Measurements from ENCODE around the gene COL4A1.
A peak's percentile ranks its signal among the peaks of the same experiment; 100 is the strongest.

Gene COL4A1

DNA sequence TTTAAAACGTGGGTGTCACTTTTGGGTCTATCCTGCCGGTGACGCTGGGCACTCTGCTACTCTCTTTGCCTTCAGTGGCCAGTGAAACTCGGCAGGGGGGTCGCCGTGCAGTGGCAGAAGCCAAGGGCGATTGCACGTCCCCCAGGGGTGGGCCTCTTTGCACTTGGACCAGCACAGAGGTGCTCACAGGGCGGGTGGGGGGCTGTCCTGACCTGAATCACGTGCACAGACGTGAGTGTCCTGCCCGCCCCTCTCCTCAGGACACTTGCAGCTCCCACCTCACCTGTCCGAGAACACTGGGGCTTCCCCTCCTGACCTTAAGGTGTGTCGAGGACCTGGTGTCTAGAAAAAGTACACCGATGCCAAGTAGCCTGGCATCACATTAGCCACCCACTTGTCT lies 16.1 kb downstream of the COL4A1 start:
- Histone ChIP-seq H3K9me3 (ENCODE audit: control insufficient read depth in 2 of 2, low read length in 2 of 2) (no peaks in the 10 kb centered on the region), H3K36me3 (ENCODE audit: control insufficient read depth in 2 of 2, insufficient read depth in 2 of 2, low read length in 2 of 2) (peaks cover 0 to 5% of the 10 kb centered on the region in 2 donors), H3K27ac (ENCODE audit: low read length) (peak overlapping the region; percentile 89), H3K4me1 (ENCODE audit: control insufficient read depth, insufficient read depth, low read length) (peaks cover 66% of the 10 kb centered on the region), H3K27me3 (ENCODE audit: control insufficient read depth in 1 of 2, insufficient read depth in 2 of 2, low read length in 2 of 2) (no peaks in the 10 kb centered on the region), H3K4me3 (ENCODE audit: low read length in 2 of 2) (peak overlapping the region in 1 of 2 donors; percentile 22), H3K9ac (ENCODE audit: low read length in 2 of 2) (peak overlapping the region in 1 of 2 donors; percentile 51)

DNA sequence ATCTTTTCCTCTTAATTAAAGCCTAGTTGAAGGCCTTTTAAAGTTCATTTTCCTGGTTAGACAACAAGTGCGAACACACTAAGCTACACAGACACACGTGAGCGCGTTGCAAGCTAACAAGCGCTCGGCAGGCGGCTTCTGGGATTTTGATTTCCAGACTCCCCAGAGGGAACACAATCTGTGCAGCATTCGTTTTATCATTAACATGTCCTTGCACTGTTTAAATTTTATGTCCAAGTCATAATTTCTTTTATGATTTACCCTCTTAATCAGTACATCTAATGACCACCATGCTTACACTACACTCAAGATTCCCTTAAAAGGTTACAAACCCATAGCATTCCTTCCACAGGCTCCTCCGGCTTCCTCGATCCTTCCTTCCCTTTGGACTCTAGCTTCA lies 16.8 kb downstream of the COL4A1 start:
- Histone ChIP-seq H3K36me3 (ENCODE audit: control insufficient read depth in 2 of 2, insufficient read depth in 2 of 2, low read length in 2 of 2) (peaks cover 2 to 5% of the 10 kb centered on the region in 2 donors), H3K27me3 (ENCODE audit: control insufficient read depth in 1 of 2, insufficient read depth in 2 of 2, low read length in 2 of 2) (no peaks in the 10 kb centered on the region), H3K9ac (ENCODE audit: low read length in 2 of 2) (peak overlapping the region; percentile 24 to 51), H3K4me1 (ENCODE audit: control insufficient read depth, insufficient read depth, low read length) (peaks cover 65% of the 10 kb centered on the region), H3K4me3 (ENCODE audit: low read length in 2 of 2) (peak overlapping the region in 1 of 2 donors; percentile 40), H3K9me3 (ENCODE audit: control insufficient read depth in 2 of 2, low read length in 2 of 2) (no peaks in the 10 kb centered on the region), H3K27ac (ENCODE audit: low read length) (peak overlapping the region; percentile 89)

DNA sequence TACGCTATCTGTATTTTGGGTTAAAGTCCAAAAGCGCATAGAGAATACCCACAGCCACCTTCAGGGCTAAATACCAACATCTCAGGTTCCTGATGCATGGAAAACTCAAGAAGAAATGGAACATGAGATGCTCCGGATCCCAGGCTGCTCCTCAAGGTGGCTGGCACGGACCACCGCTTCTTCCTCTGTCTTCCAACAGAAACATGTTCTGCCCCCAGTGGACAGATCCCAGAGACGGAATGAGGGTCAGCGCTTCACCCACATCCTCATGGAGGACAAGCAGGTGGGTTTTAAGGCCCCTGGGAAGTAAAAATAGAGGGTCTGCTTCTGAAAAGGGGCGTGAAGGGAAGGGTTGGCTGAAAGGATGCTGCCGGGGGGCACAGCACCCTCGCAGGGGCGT lies 17.3 kb downstream of the COL4A1 start:
- peaks cover 70% of the 10 kb centered on the region for H3K4me1 ChIP-seq (ENCODE audit: control insufficient read depth, insufficient read depth, low read length)
- H3K9ac ChIP-seq (ENCODE audit: low read length in 2 of 2) = peak overlapping the region; percentile 24 to 51
- peak overlapping the region; percentile 89 for H3K27ac ChIP-seq (ENCODE audit: low read length)
- peaks cover 3 to 5% of the 10 kb centered on the region in 2 donors for H3K36me3 ChIP-seq (ENCODE audit: control insufficient read depth in 2 of 2, insufficient read depth in 2 of 2, low read length in 2 of 2)
- H3K9me3 ChIP-seq (ENCODE audit: control insufficient read depth in 2 of 2, low read length in 2 of 2) = no peaks in the 10 kb centered on the region
- no peaks in the 10 kb centered on the region for H3K27me3 ChIP-seq (ENCODE audit: control insufficient read depth in 1 of 2, insufficient read depth in 2 of 2, low read length in 2 of 2)
- peak overlapping the region in 1 of 2 donors; percentile 8 for H3K4me3 ChIP-seq (ENCODE audit: low read length in 2 of 2)

DNA sequence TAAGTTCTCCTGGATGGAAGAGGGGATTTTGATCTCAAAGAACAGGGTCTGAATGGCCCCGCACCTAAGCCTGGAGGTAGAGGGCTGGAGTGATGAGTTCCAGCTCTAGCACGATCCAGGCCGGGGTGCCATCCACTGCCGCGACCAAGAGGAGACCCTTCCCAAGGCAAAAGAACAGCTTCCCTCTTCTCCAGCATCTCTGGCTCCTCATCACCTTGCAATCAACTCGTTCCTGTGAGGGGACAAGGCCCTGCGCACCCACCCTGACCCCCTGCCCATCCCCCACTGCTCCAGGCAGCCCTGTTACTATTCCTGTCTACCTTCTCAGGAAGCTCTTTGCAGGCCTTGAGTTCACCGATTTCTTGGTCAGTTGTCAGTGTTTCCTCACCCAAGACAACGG lies 17.8 kb downstream of the COL4A1 start:
- peak overlapping the region; percentile 89 for H3K27ac ChIP-seq (ENCODE audit: low read length)
- H3K4me3 ChIP-seq (ENCODE audit: low read length in 2 of 2) = no peak overlapping the region
- no peak overlapping the region for H3K9ac ChIP-seq (ENCODE audit: low read length in 2 of 2)
- H3K9me3 ChIP-seq (ENCODE audit: control insufficient read depth in 2 of 2, low read length in 2 of 2) = no peaks in the 10 kb centered on the region
- peaks cover 3 to 5% of the 10 kb centered on the region in 2 donors for H3K36me3 ChIP-seq (ENCODE audit: control insufficient read depth in 2 of 2, insufficient read depth in 2 of 2, low read length in 2 of 2)
- H3K27me3 ChIP-seq (ENCODE audit: control insufficient read depth in 1 of 2, insufficient read depth in 2 of 2, low read length in 2 of 2) = no peaks in the 10 kb centered on the region
- H3K4me1 ChIP-seq (ENCODE audit: control insufficient read depth, insufficient read depth, low read length) = peaks cover 74% of the 10 kb centered on the region

DNA sequence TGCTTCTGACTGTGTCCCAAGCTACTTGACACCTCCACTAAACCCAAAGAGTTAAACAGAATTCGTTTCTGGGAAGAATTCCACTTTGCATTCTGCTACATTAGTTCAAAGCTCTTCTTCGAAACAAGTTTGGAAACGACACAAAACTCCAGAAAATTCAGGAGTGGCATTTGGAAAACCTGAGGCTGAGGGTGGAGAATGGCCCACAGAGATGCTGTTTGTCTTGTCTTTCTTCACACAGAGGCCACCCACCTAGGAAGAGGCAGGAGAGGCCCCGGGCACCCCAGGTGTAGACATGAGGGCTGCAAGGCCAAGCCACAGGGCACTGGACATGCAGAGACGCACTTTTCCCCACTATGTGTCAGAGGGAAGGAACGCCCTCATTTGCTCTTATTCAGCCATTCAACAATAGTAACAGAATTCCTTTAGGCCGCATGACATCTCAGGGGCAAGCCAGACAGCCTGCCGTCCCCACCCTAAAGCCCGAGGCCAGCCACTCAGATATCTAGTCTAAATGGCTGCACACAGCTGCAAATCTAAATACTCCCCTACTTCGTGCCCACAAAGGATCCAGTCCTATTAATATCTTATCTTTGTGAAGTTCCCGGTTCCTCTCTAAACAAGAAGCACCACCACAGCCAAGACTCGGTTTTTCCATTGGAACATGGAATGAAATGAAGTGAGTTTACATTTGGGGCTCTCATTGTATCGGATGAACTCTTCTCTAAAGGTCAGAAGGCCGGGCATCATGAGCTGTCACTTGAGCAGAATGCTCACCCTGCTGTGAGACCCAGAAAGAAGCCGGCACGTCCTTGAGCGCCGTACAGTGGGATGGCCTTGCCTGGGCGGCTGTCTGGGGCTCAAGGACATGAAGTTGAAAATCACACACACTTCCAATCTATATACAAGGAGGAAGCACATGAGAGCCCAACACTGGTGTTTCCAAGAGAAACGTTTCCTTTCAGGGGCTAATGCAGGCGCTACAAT lies 19.8 kb downstream of the COL4A1 start:
- no peaks in the 10 kb centered on the region for H3K27me3 ChIP-seq (ENCODE audit: control insufficient read depth in 1 of 2, insufficient read depth in 2 of 2, low read length in 2 of 2)
- H3K9me3 ChIP-seq (ENCODE audit: control insufficient read depth in 2 of 2, low read length in 2 of 2) = no peaks in the 10 kb centered on the region
- peaks cover 74% of the 10 kb centered on the region for H3K4me1 ChIP-seq (ENCODE audit: control insufficient read depth, insufficient read depth, low read length)
- peaks cover 5 to 8% of the 10 kb centered on the region in 2 donors for H3K36me3 ChIP-seq (ENCODE audit: control insufficient read depth in 2 of 2, insufficient read depth in 2 of 2, low read length in 2 of 2)
- no peak overlapping the region for H3K9ac ChIP-seq (ENCODE audit: low read length in 2 of 2)
- H3K27ac ChIP-seq (ENCODE audit: low read length) = peak overlapping the region; percentile 67
- peak overlapping the region in 1 of 2 donors; percentile 15 for H3K4me3 ChIP-seq (ENCODE audit: low read length in 2 of 2)

DNA sequence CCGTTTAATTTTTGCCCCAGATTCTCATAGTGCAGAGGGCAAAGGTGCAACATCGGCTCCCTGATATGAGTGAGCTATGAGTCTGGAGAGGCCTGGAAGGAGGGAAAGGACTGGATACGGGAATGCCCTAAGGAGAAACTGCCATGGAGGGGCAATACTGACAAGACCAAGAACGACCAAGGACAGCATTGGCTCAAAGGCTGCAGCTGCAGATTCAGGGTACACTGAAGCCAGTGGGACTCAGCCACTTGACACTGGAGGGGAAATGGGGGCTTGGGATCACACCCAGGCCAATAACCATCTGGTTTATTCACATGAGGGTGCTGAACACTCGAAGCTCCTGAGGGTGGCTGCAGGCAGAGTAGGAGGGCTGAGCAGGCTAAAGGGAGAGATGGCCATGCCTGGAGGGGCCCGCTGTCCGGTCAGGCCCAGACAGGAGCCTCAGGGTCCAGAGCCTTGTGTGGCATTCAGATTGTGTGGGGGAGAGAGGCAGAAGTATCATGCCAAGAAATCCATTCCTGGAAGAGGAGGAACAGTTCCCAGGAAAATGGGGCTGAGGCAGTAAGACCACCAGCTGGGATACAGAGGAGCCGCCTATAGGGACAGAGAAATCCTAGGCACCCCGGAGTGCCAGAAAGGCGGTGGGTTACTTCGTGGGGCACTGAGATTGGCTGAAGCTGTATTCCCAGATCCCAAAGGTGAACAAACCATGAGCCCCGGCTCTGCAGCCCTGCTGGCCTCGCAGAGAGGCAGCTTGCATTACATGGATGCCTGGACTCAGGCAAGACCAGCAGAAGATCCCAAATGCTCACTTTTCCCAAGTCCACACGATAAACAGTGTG lies 20.7 kb downstream of the COL4A1 start:
- Histone ChIP-seq H3K4me3 (ENCODE audit: low read length in 2 of 2) (peak overlapping the region in 1 of 2 donors; percentile 15), H3K27me3 (ENCODE audit: control insufficient read depth in 1 of 2, insufficient read depth in 2 of 2, low read length in 2 of 2) (no peaks in the 10 kb centered on the region), H3K36me3 (ENCODE audit: control insufficient read depth in 2 of 2, insufficient read depth in 2 of 2, low read length in 2 of 2) (peaks cover 5 to 8% of the 10 kb centered on the region in 2 donors), H3K4me1 (ENCODE audit: control insufficient read depth, insufficient read depth, low read length) (peaks cover 78% of the 10 kb centered on the region), H3K9me3 (ENCODE audit: control insufficient read depth in 2 of 2, low read length in 2 of 2) (no peaks in the 10 kb centered on the region), H3K9ac (ENCODE audit: low read length in 2 of 2) (no peak overlapping the region), H3K27ac (ENCODE audit: low read length) (peak overlapping the region; percentile 67)

DNA sequence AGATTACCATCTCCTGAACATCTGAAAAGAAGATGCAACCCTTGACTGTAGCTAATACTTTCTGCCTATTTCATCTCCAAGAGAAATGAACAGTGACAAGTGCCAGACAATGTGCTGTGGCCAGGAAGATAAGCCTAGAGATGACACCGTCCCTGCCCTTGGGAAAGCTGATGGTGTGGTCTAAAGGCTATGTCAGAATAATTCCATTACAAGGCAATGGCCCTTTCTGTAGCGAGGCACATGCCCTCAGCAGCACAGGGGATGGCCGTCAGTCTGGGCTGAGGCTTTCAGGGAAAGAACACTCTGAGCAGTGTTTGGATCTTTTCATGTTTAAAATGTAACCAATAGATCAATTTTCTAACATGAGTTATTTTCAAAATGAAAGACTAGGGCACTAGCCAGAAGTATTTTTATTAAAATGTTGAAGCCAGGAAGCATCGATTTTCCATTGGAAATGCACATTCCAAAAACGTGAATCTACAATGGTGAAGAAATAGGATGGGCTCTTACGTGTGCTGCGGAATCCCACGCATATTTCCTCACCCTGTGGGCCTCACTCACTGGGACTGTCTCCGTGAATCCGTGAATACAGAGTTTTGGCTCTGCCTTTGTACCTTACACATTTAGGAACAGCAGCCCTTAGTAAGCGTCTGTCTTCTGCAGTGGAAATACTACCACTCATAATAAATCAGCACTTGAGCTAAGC lies 22.0 kb downstream of the COL4A1 start:
- Histone ChIP-seq H3K36me3 (ENCODE audit: control insufficient read depth in 2 of 2, insufficient read depth in 2 of 2, low read length in 2 of 2) (peaks cover 5 to 8% of the 10 kb centered on the region in 2 donors), H3K9ac (ENCODE audit: low read length in 2 of 2) (no peak overlapping the region), H3K4me1 (ENCODE audit: control insufficient read depth, insufficient read depth, low read length) (peaks cover 71% of the 10 kb centered on the region), H3K27ac (ENCODE audit: low read length) (peak overlapping the region; percentile 67), H3K27me3 (ENCODE audit: control insufficient read depth in 1 of 2, insufficient read depth in 2 of 2, low read length in 2 of 2) (no peaks in the 10 kb centered on the region), H3K4me3 (ENCODE audit: low read length in 2 of 2) (peak overlapping the region in 1 of 2 donors; percentile 15), H3K9me3 (ENCODE audit: control insufficient read depth in 2 of 2, low read length in 2 of 2) (no peaks in the 10 kb centered on the region)

DNA sequence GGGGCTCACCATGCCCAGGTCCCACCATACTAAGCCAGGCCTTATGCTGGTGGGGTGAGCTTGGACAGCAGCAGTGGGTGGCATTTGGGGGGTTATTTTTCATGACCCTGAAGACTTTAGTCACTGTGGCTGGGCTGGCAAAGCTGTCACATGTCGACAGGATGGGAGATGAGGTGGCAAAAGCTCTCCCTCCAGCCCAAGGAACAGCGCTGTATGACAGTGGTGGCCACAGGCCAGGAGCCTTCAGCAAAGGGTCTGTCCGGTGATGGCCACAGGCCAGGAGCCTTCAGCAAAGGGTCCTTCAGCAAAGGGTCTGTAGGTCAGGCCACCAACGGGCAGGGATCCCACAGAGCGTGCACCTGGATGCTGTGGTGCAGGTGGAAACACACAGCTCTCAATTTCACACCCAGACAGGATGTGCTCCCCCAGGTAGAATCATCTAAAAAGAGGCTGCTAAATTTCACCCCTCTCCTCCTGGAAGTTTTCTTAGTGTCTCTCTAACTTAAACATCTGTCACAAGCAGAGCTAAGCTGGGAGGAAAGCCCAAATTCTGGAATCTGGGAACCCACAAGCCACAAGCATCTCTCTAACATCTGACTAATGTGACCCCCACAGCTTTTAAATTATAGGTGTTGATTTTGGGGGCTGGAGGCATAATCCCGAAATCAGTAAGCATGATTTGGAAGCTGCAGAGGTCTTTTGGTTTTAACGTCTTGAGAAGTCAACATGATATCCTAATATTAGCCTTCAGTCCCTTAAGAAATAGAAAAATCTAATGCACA lies 23.0 kb downstream of the COL4A1 start:
- H3K4me1 ChIP-seq (ENCODE audit: control insufficient read depth, insufficient read depth, low read length) = peaks cover 66% of the 10 kb centered on the region
- H3K9me3 ChIP-seq (ENCODE audit: control insufficient read depth in 2 of 2, low read length in 2 of 2) = no peaks in the 10 kb centered on the region
- H3K36me3 ChIP-seq (ENCODE audit: control insufficient read depth in 2 of 2, insufficient read depth in 2 of 2, low read length in 2 of 2) = peaks cover 0 to 8% of the 10 kb centered on the region in 2 donors
- no peaks in the 10 kb centered on the region for H3K27me3 ChIP-seq (ENCODE audit: control insufficient read depth in 1 of 2, insufficient read depth in 2 of 2, low read length in 2 of 2)
- peak overlapping the region; percentile 64 for H3K27ac ChIP-seq (ENCODE audit: low read length)
- no peak overlapping the region for H3K9ac ChIP-seq (ENCODE audit: low read length in 2 of 2)
- peak overlapping the region in 1 of 2 donors; percentile 35 for H3K4me3 ChIP-seq (ENCODE audit: low read length in 2 of 2)

DNA sequence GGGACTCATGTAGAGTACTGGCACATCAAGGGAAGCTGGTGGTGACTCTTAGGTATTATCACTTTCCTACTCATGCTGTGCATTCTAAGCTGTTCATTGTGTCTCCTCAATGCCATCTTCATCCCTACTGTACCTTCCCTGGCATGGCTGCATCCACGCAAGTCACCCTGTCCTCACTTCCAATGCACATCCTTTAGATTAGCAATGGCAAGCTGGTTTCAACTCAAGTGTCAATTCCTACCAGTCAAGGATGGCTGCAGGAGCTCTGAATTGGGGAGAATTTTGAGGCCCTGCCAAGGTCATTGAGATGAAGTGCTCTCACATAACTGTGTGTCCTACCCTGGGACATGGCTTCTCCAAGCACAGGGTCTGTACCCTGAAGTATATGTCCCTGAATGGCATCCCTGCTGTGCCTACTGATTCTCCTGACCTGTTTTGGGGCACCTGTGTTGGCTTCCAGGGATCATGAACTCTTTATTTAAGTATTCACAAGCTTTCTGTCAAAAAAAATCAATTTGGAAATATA lies 24.6 kb downstream of the COL4A1 start:
- Histone ChIP-seq H3K27me3 (ENCODE audit: control insufficient read depth in 1 of 2, insufficient read depth in 2 of 2, low read length in 2 of 2) (no peaks in the 10 kb centered on the region), H3K27ac (ENCODE audit: low read length) (peak overlapping the region; percentile 13), H3K36me3 (ENCODE audit: control insufficient read depth in 2 of 2, insufficient read depth in 2 of 2, low read length in 2 of 2) (peaks cover 0 to 8% of the 10 kb centered on the region in 2 donors), H3K4me3 (ENCODE audit: low read length in 2 of 2) (no peak overlapping the region), H3K9ac (ENCODE audit: low read length in 2 of 2) (no peak overlapping the region), H3K9me3 (ENCODE audit: control insufficient read depth in 2 of 2, low read length in 2 of 2) (no peaks in the 10 kb centered on the region), H3K4me1 (ENCODE audit: control insufficient read depth, insufficient read depth, low read length) (peaks cover 61% of the 10 kb centered on the region)
